Dermis blood vessel endothelial cell (primary cell): ENCODE measurements around the gene NPHP4. TPM values are rescaled to one million over a fixed set of nuclear protein-coding genes. Genes with fewer than 3 reads are reported as not detected.

ENCODE experiments used
- DNase-seq: peaks from one replicate; pipeline ENCODE4 v3.0.0; 2010
- total RNA-seq: library from RNA; depleted of rRNA; stranded (reverse); fragments of >200 nt; gene quantifications from 2 replicates; pipeline ENCODE4 v1.2.3, GENCODE V29; 2014

The NPHP4 gene
- total RNA-seq, 1 donor from 2014 or later: 5.1 TPM

DNA sequence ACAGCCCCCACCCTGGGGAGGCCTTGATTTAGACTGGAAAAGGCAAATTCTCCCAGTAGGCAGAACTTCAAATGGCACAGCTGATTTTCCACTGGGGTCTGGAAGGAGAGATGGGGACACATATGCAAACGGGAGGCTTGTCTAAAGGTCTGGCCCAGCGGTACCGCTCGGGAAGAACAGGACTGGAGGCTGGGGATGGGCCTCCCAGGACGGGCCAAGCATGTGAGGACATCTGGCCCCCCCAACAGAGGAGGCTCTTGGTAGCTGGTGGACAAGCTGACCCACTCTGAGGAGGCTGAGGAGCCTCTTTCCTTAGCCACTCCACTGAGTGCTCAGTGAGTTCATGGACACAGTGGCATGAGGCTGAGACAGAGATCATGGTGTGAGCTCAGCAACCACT is 170.0 kb downstream of the NPHP4 start:
- DNase-seq: no peak

DNA sequence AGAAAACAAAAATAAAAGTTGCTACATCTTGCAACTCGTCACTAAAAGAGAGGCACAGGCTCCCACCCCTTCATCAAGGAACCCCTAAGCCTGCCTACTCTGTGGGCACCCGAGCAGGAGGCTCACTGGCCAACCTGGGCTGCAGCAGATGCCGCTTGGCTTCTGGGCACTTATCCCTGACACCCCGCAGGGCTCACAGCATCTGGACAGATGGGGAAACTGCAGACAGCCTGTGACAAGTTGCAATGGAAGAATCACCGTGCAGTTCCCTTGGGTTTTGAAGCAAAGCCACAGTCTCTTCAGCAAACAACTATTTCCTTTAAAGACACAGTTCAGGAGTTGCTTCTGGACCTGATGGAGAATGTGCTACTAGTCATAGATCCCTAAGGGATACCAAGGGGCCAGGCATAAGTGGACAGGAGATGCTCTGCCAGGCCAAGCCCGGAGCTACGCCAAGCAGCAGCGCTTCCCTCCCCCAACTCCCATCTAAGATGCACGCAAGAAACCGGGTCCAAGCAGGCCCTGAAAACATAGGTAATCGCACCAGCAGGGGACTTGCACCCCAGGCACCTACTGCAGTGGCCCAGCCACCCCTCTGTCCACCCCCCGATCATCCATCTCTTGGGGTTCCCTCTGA is 170.6 kb downstream of the NPHP4 start:
- no peak for DNase-seq

DNA sequence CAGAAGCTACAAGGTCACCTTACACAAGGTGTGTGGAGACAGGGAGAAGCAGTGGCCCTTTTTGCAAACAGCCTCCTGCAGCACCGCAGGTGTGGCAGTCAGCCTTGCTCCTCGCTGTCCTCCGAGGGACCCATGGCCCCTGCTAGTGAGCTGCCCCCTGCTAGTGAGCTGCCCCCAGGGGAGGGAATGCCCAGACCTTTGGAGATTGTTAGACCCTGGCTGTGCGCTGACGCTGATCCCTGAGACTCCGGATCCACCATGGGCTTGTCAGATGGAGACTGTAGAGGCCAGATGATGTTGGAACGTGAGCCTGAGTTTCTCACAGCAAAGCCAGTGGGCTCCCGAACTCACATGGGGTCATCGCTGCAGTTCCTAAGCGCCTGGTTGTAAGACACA is 172.2 kb downstream of the NPHP4 start:
- DNase-seq: no peak

DNA sequence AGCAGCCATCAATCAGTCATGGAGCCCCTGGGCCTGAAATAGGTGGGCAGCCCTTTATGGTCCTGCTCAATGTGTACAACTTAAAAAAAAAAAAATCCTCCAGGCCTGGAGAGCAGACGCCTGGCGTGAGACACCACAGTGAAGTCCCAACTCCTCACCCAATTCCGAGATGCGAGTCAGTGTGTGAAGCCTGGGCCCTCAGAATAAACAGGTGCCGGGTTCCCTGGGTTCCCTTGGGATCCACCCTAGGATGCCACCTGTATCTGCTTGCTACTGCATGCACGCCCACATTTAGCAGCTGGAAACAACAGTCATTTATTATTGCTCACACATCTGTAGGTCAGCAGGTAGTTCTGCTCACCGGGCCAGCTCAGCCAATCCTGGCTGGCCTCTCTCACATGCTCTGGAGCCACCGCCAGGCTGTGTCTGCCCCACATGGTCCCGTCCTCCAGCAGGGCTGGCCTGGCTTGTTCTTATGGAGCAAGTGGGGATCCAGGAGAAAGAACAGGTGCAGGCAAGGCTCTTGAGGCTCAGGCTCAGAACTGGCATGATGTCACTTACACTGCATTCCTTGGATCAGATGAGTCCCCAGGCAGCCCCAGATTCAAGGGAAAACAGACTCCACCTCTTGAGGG is 172.7 kb downstream of the NPHP4 start:
- DNase-seq: no peak

DNA sequence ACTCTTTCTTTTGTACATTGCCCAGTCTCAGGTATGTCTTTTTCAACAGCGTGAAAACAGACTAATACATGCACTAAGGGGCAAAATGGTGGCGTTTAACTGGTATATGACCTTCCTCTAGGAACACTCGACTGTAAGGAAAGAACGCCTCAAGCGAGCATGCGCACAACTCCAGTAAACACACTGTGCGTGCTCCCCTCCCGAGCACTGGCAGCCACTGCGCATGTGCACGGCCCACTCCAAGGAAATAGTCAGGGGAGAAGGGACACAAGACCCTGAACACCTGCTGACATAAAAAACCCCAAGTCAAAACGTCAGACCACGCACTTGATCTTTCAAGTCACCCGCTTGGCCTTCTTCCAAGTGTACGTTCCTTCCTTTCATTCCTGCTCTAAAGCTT is 173.5 kb downstream of the NPHP4 start:
- no peak for DNase-seq

DNA sequence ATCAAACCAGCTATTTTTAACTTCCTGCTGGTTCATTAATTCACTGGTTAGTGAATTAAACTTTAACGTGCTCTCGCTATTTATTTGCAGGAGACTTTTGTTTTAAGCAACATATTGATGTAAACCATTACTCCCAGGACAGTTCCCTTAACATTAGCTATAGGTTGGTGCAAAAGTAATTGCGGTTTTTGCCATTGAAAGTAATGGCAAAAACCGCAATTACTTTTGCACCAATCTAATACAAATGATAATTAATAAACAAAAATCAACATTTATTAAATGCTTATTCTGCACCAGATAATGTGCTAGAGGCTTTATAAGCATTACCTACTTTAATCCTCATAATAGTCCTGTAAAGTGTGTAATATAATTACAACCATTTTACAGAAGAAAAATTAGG is 176.5 kb downstream of the NPHP4 start:
- no peak for DNase-seq

DNA sequence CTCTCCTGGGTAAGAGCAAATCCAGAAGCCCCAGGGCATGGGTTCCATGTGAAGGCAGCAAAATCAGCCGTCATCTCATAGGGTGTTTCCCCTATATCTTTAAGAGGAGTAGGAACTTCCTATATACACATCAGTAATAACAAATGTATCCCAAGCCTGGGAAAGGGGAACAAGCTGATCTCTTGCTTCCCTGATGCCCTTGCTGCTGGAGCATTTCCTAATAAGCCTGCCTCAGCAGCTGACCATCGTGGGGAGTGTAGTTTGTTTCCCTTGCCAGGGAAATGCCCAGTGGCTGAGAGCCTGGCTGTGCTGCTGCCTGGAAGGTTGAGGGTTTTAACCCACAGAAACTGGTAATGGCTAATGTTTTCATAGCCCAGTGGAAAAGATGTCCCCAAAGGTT is 177.0 kb downstream of the NPHP4 start:
- no peak for DNase-seq

DNA sequence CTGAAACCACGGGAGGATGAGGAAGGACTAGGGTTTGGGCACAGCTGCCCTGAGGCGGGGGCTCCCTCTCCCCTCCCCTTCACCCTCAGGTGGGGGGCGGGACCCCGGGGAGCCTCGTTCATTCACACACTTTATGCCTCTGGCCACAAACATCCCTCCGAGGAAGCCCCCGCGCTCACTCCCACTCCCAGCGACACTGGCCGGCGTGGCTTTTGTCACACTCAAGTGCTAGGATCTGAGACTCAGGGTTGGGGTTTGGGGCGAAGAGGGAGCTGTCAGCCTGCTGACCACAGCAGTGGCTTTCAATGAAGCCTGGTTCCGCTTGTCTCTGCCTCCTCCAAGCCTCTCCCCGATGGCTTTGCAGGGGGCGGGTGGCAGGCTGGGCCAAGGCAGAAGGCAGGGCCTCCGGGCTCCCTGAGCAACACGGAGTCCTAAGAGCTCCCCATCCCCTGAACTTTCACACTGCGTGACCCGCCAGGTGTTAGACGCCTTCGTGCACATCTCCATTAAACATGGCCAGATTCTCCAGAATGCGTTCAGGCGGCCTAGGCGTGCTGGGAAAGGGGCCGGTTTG is 178.1 kb downstream of the NPHP4 start:
- DNase-seq: no peak

DNA sequence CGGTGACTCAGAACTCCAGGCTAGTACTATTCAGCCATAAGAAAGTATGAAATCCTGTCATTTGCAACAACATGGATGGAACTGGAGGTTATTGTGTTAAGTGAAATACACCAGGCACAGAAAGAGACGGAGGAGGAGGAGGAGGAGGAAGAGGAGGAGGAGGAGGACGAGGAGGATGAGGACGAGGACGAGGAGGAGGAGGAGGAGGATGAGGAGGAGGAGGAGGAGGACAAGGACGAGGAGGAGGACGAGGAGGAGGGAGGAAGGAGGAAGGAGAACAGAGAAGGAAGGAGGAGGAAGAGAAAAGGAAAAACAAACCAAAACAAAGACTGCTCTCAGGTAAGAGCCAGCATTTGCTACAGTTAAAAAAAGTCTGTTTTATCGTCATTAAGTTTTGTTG is 178.7 kb downstream of the NPHP4 start:
- no peak for DNase-seq

Other genes starting within 250 kb of the NPHP4 start
- 2.5 and 2.9 TPM in 2 replicates for gene KCNAB2, start 53.5 kb upstream of the NPHP4 start, total RNA-seq
- under 0.01 TPM in 1 of 2 replicates, not detected in the other for gene CHD5, start 187.9 kb upstream of the NPHP4 start, total RNA-seq
- 124 and 146 TPM in 2 replicates for gene RPL22, start 207.2 kb upstream of the NPHP4 start, total RNA-seq
- gene RNF207, start 213.7 kb upstream of the NPHP4 start, total RNA-seq: 3.4 and 37.6 TPM in 2 replicates
- gene ICMT, start 243.5 kb upstream of the NPHP4 start, total RNA-seq: 81.7 and 121 TPM in 2 replicates